HepG2 (cell line): ENCODE data around the gene SLC7A10. TPM values are rescaled to one million over a fixed set of nuclear protein-coding genes. Genes with fewer than 3 reads are reported as not detected.

ENCODE experiments used
- ASH2L ChIP-seq: fragments of 300-600, 200-600 bp; sonication (generic); IDR thresholded peaks from 2 replicates; pipeline ENCODE4 v1.7.0; 2017; ENCODE audit warnings: low read depth, mild to moderate bottlenecking, moderate library complexity, mixed read lengths, low read length; ENCODE audit not compliant: insufficient read length
- CEBPB ChIP-seq: IDR thresholded peaks from 2 replicates; pipeline ENCODE4 v1.6.1; 2011; ENCODE audit warnings: low read depth, low read length, improper control_type of control experiment, borderline replicate concordance
- GMEB2 ChIP-seq: IDR thresholded peaks from 2 replicates; pipeline ENCODE4 v1.6.1; 2016; ENCODE audit warnings: missing biosample characterization, missing genetic modification reagents, low read depth
- MIER3 ChIP-seq: IDR thresholded peaks from 2 replicates; pipeline ENCODE4 v1.6.1; 2016; ENCODE audit warnings: missing compliant biosample characterization, borderline replicate concordance
- PPARG ChIP-seq: conservative IDR thresholded peaks from 2 replicates; pipeline ENCODE4 v1.6.1; 2016; ENCODE audit warnings: missing biosample characterization, missing genetic modification reagents
- RNF2 ChIP-seq: fragments of 450-650 bp; conservative IDR thresholded peaks from 2 replicates; pipeline ENCODE4 v1.6.1; 2016; ENCODE audit warnings: low read depth
- SAFB2 ChIP-seq: sonication (generic); formaldehyde crosslinking; IDR thresholded peaks from 2 replicates; pipeline ENCODE4 v1.5.1; 2020; ENCODE audit warnings: missing genetic modification reagents, low read depth, mild to moderate bottlenecking, borderline replicate concordance
- SRSF1 ChIP-seq: fragments of 200-400 bp; formaldehyde crosslinking; optimal IDR thresholded peaks from 2 replicates; pipeline ENCODE3; 2017; ENCODE audit warnings: mild to moderate bottlenecking, low read depth, low read length, moderate library complexity
- UBTF ChIP-seq: sonication (generic); formaldehyde crosslinking; IDR thresholded peaks from 2 replicates; pipeline ENCODE4 v1.4.0; 2020; ENCODE audit warnings: mild to moderate bottlenecking, missing genetic modification reagents
- ZBTB44 ChIP-seq: sonication (generic); formaldehyde crosslinking; IDR thresholded peaks from 2 replicates; pipeline ENCODE4 v1.4.0; 2020; ENCODE audit warnings: missing genetic modification reagents
- ZNF382 ChIP-seq: sonication (generic); formaldehyde crosslinking; IDR thresholded peaks from 2 replicates; pipeline ENCODE4 v1.5.0; 2020; ENCODE audit warnings: missing genetic modification reagents, mild to moderate bottlenecking, borderline replicate concordance
- ZNF703 ChIP-seq: sonication (generic); formaldehyde crosslinking; IDR thresholded peaks from 2 replicates; pipeline ENCODE4 v1.5.1; 2020; ENCODE audit warnings: missing genetic modification reagents, mild to moderate bottlenecking, moderate library complexity, borderline replicate concordance
- ZSCAN21 ChIP-seq: sonication (generic); formaldehyde crosslinking; IDR thresholded peaks from 2 replicates; pipeline ENCODE4 v1.8.0; 2022; ENCODE audit warnings: mild to moderate bottlenecking, missing genetic modification reagents, moderate library complexity, borderline replicate concordance
- polyA plus RNA-seq, 8 experiments: library from polyadenylated mRNA; depleted of rRNA in 3 of 8; stranded (reverse) in 7 of 8; unstranded in 1 of 8; fragments of >200 nt; fragmentation: Illumina TruSeq in 4 of 8; extraction: Trizol in 4 of 8; gene quantifications; 2 replicates each; pipeline versions ENCODE4 v1.2.1 to v1.2.3, GENCODE V29; 2011 to 2016; ENCODE audit warnings: low read depth in 4 of 8, missing spikeins in 1 of 8, mixed read lengths in 1 of 8; ENCODE audit not compliant: insufficient read depth in 1 of 8
- total RNA-seq, 5 experiments: library from RNA; depleted of rRNA; stranded (reverse); fragments of >200 nt; fragmentation: Illumina TruSeq; extraction: Trizol; gene quantifications; 2 replicates each; pipeline ENCODE4 v1.2.3, GENCODE V29; 2016; ENCODE audit warnings: low read depth in 1 of 5

Gene SLC7A10
- total and polyA plus RNA-seq, 2 of the 13 experiments (the other 11 are each of a cell fraction or from before 2014, with no cell fraction given): 1.1 to 2.2 TPM

GRCh38 chr19:33274663-33275558, 49.3 kb upstream of the SLC7A10 start (continued):
- no peak for TF ChIP-seq GMEB2 (CRISPR knock-in tag)
- no peak for TF ChIP-seq ZNF703
- no peak for TF ChIP-seq ZSCAN21
- no peak for TF ChIP-seq RNF2
- TF ChIP-seq SRSF1: no peak
- TF ChIP-seq MIER3: no peak
- TF ChIP-seq ZBTB44 (CRISPR knock-in tag): no peak
- no peak for TF ChIP-seq CEBPB
- TF ChIP-seq SAFB2: no peak
- TF ChIP-seq PPARG (CRISPR knock-in tag): no peak
- no peak for TF ChIP-seq ASH2L
- TF ChIP-seq ZNF382 (CRISPR knock-in tag): no peak
- no peak for TF ChIP-seq UBTF (CRISPR knock-in tag)
